ENCODE measurements around the gene CACFD1.

CACFD1 gene
- 0.67 to 6.9 (median 3.1) reads per million in 9 experiments for total RNA-seq

GRCh38 chr9:133459476-133460404, at the start of gene CACFD1:
Gene CACFD1 (plus strand): TSS chr9:133459978. CDS start chr9:133460067, 89 bp downstream.
- H3K9me3 Mint-ChIP-seq: no peaks in the 10 kb centered on the region
- peak within 1 kb of the TSS; percentile 98 for H3K27ac Mint-ChIP-seq
- peak; percentile 87 for ATAC-seq (replicated peaks)
- peaks cover 13% of the 10 kb centered on the region for H3K36me3 Mint-ChIP-seq (ENCODE audit: insufficient read depth)
- H3K27me3 Mint-ChIP-seq: peaks cover 8 to 11% of the 10 kb centered on the region in 2 donors
- peak within 1 kb of the TSS; percentile 95 to 97 for H3K4me3 Mint-ChIP-seq
- DNase-seq: peak; percentile 84 to 89 (median 88)
- H3K4me1 Mint-ChIP-seq (ENCODE audit: low read depth in 2 of 2): peaks cover 9 to 13% of the 10 kb centered on the region in 2 donors

DNA sequence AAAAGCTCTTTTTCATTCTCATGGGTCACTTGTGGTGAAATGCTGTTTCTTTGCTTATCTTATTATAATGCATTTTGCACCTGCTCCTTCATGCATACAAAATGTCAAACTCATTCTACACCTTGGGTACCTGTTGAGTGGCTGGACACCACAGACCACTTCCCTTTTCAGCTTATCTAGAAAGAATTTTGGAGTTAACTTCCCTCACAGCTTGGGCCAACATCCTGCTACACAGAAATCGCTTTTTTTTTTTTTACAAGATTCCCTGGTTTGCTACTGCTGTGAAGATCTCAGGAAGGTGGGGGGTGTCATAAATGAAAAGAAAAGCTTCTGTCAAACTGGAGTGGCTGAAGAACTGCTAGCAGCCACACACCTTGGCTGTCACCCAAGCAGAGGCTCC, 44.6 kb upstream of the CACFD1 start:
- Mint-ChIP-seq H3K36me3 (ENCODE audit: insufficient read depth) (peaks cover 51% of the 10 kb centered on the region), H3K27me3 (no peaks in the 10 kb centered on the region), H3K4me1 (ENCODE audit: low read depth in 2 of 2) (peaks cover 39 to 47% of the 10 kb centered on the region in 2 donors), H3K4me3 (no peak overlapping the region), H3K27ac (peak overlapping the region in 1 of 2 donors; percentile 94), H3K9me3 (peaks cover 0 to 6% of the 10 kb centered on the region in 2 donors)
- ATAC-seq (replicated peaks) (no peak), DNase-seq (no peak)

DNA sequence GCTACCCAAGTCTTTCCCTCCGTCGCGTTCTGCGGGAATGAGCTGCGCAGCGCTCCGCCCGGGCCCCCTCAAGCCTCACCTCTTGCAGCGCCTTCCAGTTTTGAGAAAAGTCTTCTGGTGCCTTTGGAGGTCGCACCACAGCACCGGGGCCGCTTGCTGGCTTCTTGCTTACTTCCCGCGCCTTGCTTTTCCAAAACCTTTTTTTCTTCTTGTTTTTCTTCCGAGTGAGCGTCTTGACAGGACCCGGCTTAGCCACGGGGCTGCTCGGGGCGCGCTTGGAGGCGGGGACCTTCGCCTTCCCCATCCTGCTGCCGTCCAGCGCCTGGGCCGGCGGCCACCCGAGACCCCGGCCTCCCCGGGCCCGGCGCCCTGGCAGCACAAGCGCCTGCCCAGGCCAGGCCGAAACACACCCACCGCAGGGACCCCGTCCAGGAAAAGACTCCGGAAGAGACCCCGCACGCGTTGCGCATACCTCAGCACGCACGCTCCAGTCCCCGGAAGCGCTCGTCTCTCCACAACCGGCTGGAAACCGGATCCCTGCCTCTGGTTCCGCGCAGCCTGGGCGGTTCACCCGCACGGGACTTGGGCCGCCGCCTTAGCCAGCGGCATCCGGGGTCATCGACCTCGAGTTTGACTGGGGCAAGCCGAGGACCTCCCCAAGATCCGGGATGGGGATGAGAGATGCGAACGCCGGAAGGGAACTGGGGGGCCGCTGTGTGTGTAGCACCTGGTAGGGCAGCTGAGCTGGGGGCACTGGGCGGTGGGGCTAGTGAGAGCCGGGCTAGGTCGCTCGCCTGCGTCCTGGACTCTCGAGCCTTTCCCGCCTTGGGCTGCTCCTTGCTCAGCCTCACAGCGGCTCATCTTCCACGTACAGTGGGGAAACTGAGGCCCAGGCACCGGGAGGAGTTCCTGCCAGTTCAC, 42.0 kb upstream of the CACFD1 start, which contains the start of gene REXO4:
Gene REXO4 (minus strand): TSS at position 470 of the 921 bp plus-strand sequence. CDS start 166 bp downstream, at position 304.
- peaks cover 44 to 55% of the 10 kb centered on the region in 2 donors for H3K4me1 Mint-ChIP-seq (ENCODE audit: low read depth in 2 of 2)
- H3K9me3 Mint-ChIP-seq: peaks cover 0 to 6% of the 10 kb centered on the region in 2 donors
- peak; percentile 79 for ATAC-seq (replicated peaks)
- peak; percentile 77 to 86 (median 81) for DNase-seq
- peak within 1 kb of the TSS; percentile 84 to 89 for H3K4me3 Mint-ChIP-seq
- H3K27me3 Mint-ChIP-seq: no peaks in the 10 kb centered on the region
- peaks cover 25% of the 10 kb centered on the region for H3K36me3 Mint-ChIP-seq (ENCODE audit: insufficient read depth)
- peak within 1 kb of the TSS; percentile 94 to 95 for H3K27ac Mint-ChIP-seq

DNA sequence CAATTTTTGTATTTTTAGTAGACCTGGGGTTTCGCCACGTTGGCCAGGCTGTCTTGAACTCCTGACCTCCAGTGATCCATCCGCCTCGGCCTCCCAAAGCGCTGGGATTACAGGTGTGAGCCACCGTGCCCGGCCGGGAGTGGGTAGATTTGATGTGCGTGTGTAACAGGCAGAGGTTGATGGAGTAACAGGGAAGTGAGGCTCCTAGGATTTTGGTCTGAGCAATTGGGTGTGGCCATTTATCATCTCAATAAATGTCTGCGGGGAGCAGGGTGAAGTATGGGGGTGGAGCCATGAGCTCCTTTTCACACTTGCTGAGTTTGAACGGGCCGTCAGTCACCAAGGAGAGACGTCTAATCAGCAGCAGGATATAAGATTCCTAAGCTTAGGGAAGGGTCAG, 40.8 kb upstream of the CACFD1 start:
- peaks cover 18% of the 10 kb centered on the region for H3K36me3 Mint-ChIP-seq (ENCODE audit: insufficient read depth)
- peaks cover 0 to 3% of the 10 kb centered on the region in 2 donors for H3K27me3 Mint-ChIP-seq
- peaks cover 0 to 6% of the 10 kb centered on the region in 2 donors for H3K9me3 Mint-ChIP-seq
- H3K27ac Mint-ChIP-seq: peak overlapping the region; percentile 94 to 95
- H3K4me3 Mint-ChIP-seq: peak overlapping the region; percentile 84 to 89
- DNase-seq: no peak
- peaks cover 40 to 54% of the 10 kb centered on the region in 2 donors for H3K4me1 Mint-ChIP-seq (ENCODE audit: low read depth in 2 of 2)
- no peak for ATAC-seq (replicated peaks)

GRCh38 chr9:133420392-133420827, 39.4 kb upstream of the CACFD1 start:
- peaks cover 38 to 40% of the 10 kb centered on the region in 2 donors for H3K4me1 Mint-ChIP-seq (ENCODE audit: low read depth in 2 of 2)
- H3K4me3 Mint-ChIP-seq: no peak overlapping the region
- H3K27me3 Mint-ChIP-seq: peaks cover 2 to 17% of the 10 kb centered on the region in 2 donors
- DNase-seq (no peak), ATAC-seq (replicated peaks) (no peak)
- H3K36me3 Mint-ChIP-seq (ENCODE audit: insufficient read depth): peaks cover 7% of the 10 kb centered on the region
- H3K9me3 Mint-ChIP-seq: peaks cover 0 to 6% of the 10 kb centered on the region in 2 donors
- peak overlapping the region; percentile 39 to 78 for H3K27ac Mint-ChIP-seq

- Mint-ChIP-seq H3K27me3 (peaks cover 17 to 31% of the 10 kb centered on the region in 2 donors), H3K36me3 (ENCODE audit: insufficient read depth) (peaks cover 12% of the 10 kb centered on the region), H3K9me3 (peaks cover 0 to 6% of the 10 kb centered on the region in 2 donors), H3K27ac (peak within 1 kb of the TSS; percentile 39 to 78), H3K4me1 (ENCODE audit: low read depth in 2 of 2) (peaks cover 27% of the 10 kb centered on the region in 2 donors), H3K4me3 (no peak within 1 kb of the TSS)
- peak in 1 of 3 experiments; percentile 17 for DNase-seq
- ATAC-seq (replicated peaks): peak; percentile 22
Observed at GRCh38 chr9:133421615-133422542, 37.9 kb upstream of the CACFD1 start, which contains the start of gene ADAMTS13. Gene ADAMTS13 (plus strand): TSS chr9:133422367. CDS start chr9:133422444, 77 bp downstream.

GRCh38 chr9:133423216-133423615, 36.6 kb upstream of the CACFD1 start:
- peak overlapping the region; percentile 18 to 35 for H3K27ac Mint-ChIP-seq
- ATAC-seq (replicated peaks) (no peak), DNase-seq (no peak)
- peaks cover 17 to 18% of the 10 kb centered on the region in 2 donors for H3K4me1 Mint-ChIP-seq (ENCODE audit: low read depth in 2 of 2)
- peaks cover 29 to 44% of the 10 kb centered on the region in 2 donors for H3K27me3 Mint-ChIP-seq
- no peak overlapping the region for H3K4me3 Mint-ChIP-seq
- peaks cover 7% of the 10 kb centered on the region for H3K36me3 Mint-ChIP-seq (ENCODE audit: insufficient read depth)
- H3K9me3 Mint-ChIP-seq: peaks cover 0 to 6% of the 10 kb centered on the region in 2 donors

DNA sequence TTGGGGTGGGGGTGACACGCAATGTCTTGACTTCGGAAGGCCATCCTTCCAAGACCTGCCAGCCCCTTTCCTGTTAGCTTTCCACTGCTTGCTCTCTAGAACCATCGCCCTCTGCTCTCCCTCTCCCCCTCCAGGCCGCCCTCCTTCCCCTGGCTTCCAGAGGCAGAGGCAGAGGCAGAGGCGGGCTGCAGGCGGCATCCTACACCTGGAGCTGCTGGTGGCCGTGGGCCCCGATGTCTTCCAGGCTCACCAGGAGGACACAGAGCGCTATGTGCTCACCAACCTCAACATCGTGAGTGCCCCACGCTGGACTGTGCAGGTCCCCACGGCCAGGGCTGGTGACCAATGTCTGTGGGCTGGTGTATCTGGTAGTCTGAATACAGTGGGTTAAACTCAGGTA, 35.6 kb upstream of the CACFD1 start:
- Mint-ChIP-seq H3K4me1 (ENCODE audit: low read depth in 2 of 2) (peaks cover 8 to 11% of the 10 kb centered on the region in 2 donors), H3K27me3 (peaks cover 29 to 46% of the 10 kb centered on the region in 2 donors), H3K36me3 (ENCODE audit: insufficient read depth) (peaks cover 5% of the 10 kb centered on the region), H3K4me3 (no peak overlapping the region), H3K27ac (no peak overlapping the region), H3K9me3 (no peaks in the 10 kb centered on the region)
- no peak for ATAC-seq (replicated peaks)
- no peak for DNase-seq

GRCh38 chr9:133425049-133425632, 34.6 kb upstream of the CACFD1 start:
- Mint-ChIP-seq H3K4me3 (no peak overlapping the region), H3K4me1 (ENCODE audit: low read depth in 2 of 2) (peaks cover 8 to 11% of the 10 kb centered on the region in 2 donors), H3K27ac (no peak overlapping the region), H3K27me3 (peaks cover 29 to 55% of the 10 kb centered on the region in 2 donors), H3K9me3 (no peaks in the 10 kb centered on the region), H3K36me3 (ENCODE audit: insufficient read depth) (peaks cover 5% of the 10 kb centered on the region)
- ATAC-seq (replicated peaks) (no peak), DNase-seq (no peak)

- no peaks in the 10 kb centered on the region for H3K9me3 Mint-ChIP-seq
- DNase-seq (no peak), ATAC-seq (replicated peaks) (no peak)
- H3K27me3 Mint-ChIP-seq: peaks cover 29 to 57% of the 10 kb centered on the region in 2 donors
- H3K4me1 Mint-ChIP-seq (ENCODE audit: low read depth in 2 of 2): peaks cover 5 to 9% of the 10 kb centered on the region in 2 donors
- H3K36me3 Mint-ChIP-seq (ENCODE audit: insufficient read depth): peaks cover 5% of the 10 kb centered on the region
- H3K4me3 Mint-ChIP-seq: no peak overlapping the region
- no peak overlapping the region for H3K27ac Mint-ChIP-seq
Observed at GRCh38 chr9:133426011-133426410, 33.8 kb upstream of the CACFD1 start.

DNA sequence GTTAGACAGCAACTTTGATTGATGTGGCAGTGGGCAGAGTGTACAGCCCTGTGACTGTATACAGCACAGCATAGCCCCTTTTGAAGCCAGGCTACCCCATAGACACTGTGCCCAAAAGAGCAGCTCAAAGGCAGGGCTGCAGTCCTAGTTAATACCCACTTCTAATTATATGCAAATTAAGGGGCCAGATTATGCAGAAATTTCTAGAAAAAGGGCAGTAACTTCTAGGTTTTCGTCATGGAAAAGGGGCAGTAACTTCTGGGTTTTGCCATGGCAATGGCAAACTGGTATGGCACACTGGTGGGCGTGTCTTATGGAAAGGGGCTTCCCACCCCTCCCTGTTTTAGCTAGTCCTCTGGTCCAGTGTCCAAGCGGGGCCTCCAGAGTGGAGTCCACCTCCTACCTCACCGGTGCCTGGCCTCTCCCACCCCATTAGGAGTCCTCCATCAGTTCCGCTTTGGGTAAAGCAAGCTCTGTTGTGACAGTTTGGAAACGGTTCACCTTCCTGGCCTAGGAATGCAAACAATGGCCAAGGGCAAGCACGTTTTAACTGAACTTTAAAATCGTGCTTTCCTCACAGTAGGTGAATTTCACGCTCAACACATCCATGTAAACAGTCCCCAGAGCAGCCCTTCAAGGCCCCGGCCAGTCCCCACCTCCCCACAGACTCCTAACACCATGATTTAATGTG, 32.0 kb upstream of the CACFD1 start:
- peaks cover 0 to 4% of the 10 kb centered on the region in 2 donors for H3K4me1 Mint-ChIP-seq (ENCODE audit: low read depth in 2 of 2)
- peaks cover 5% of the 10 kb centered on the region for H3K36me3 Mint-ChIP-seq (ENCODE audit: insufficient read depth)
- ATAC-seq (replicated peaks) (no peak), DNase-seq (no peak)
- no peaks in the 10 kb centered on the region for H3K9me3 Mint-ChIP-seq
- H3K27me3 Mint-ChIP-seq: peaks cover 33 to 63% of the 10 kb centered on the region in 2 donors
- H3K27ac Mint-ChIP-seq: no peak overlapping the region
- H3K4me3 Mint-ChIP-seq: peak overlapping the region; percentile 46 to 49

All from effector memory CD8-positive, alpha-beta T cell (primary cell).